ENCODE results near the gene IFTAP. TPM values are rescaled to one million over a fixed set of nuclear protein-coding genes. Genes with fewer than 3 reads are reported as not detected.

Gene IFTAP
- total RNA-seq, 1 donor from 2014 or later: 13.0 TPM

DNA sequence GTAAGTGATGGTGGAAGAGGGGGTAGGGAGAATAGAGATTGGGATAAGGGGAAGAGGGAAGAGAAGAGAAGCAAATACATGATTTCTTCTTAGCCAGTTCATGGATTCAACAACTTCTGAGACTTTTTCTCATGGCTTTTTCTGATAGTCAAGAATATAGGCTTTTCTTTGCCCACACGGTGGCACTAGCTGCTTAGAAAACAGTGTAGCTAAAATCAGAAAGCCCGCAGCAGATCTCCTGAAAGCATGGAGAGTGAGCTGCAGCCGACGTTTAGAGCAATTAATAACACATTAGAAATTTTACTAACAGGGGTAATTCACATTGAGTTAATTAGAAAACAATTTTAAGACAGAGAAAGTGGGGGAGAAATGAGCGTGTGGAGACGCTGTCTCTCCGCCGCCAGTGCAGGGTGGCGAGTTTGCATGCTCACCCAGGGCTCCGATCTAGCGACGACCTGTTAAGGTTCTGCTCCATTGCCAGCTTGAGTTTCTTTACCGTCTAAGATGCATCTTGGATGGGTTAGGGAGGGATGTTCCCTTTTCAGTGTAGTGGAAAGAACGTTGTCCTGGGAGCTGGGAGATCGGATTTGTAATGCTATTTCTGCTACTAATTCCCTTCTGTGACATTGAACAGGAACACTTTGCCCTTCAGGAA is 29.8 kb upstream of the IFTAP start:
- Histone ChIP-seq H3K9me3 (no peaks in the 10 kb centered on the region), H3K36me3 (no peaks in the 10 kb centered on the region), H3K4me1 (no peaks in the 10 kb centered on the region), H3K27me3 (no peaks in the 10 kb centered on the region), H3K4me3 (peak overlapping the region in 1 of 2 donors; percentile 32), H3K27ac (no peak overlapping the region)
- intact Hi-C loops (cut with DNase I): loop anchor here (10.0 kb wide), 1 partner anchor 100 kb away; no protein-coding TSS in a partner anchor
- TF ChIP-seq POLR2A (IDR thresholded peaks at IDR 0.05) (no peak), POLR2AphosphoS5 (IDR thresholded peaks at IDR 0.05; ENCODE audit: insufficient read depth in 1 of 2, low read depth in 1 of 2) (no peak)
- TF ChIP-seq, protein P1, sequence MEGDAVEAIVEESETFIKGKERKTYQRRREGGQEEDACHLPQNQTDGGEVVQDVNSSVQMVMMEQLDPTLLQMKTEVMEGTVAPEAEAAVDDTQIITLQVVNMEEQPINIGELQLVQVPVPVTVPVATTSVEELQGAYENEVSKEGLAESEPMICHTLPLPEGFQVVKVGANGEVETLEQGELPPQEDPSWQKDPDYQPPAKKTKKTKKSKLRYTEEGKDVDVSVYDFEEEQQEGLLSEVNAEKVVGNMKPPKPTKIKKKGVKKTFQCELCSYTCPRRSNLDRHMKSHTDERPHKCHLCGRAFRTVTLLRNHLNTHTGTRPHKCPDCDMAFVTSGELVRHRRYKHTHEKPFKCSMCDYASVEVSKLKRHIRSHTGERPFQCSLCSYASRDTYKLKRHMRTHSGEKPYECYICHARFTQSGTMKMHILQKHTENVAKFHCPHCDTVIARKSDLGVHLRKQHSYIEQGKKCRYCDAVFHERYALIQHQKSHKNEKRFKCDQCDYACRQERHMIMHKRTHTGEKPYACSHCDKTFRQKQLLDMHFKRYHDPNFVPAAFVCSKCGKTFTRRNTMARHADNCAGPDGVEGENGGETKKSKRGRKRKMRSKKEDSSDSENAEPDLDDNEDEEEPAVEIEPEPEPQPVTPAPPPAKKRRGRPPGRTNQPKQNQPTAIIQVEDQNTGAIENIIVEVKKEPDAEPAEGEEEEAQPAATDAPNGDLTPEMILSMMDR (IDR thresholded peaks at IDR 0.05): peak in 2 of 3 experiments; percentile 36 to 54
- DNase-seq (ENCODE audit: extremely low spot score in 2 of 2): no peak

DNA sequence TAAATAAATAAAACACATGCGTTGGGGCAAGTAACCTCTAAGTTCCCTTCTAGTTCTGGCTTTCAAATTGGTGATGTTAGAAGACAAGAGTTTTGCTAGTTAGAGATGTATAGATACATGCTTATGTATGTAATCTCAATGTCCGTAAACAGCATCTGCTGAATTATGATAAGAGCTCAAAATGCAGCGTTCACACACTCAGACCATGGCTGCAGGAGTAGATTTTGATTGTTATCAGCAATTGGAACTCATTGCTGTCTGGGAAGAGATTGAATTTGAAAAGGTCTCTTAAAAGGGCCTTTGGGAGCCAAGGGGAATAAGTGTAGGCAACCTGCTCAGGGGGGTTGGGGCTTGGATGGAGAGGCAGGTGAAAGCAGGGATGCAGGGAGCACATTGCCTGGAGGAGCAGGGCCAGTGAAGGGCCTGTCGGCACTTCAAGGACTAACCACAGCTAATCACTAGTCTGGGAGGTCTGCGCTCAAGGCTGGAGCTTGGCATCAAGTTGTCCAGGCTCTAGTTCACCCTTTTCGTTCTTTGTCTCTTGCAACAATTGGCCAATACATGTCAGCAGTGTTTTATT is 29.2 kb upstream of the IFTAP start:
- Histone ChIP-seq H3K9me3 (no peaks in the 10 kb centered on the region), H3K27ac (no peak overlapping the region), H3K4me3 (no peak overlapping the region), H3K4me1 (no peaks in the 10 kb centered on the region), H3K27me3 (no peaks in the 10 kb centered on the region), H3K36me3 (no peaks in the 10 kb centered on the region)
- no peak for TF ChIP-seq POLR2AphosphoS5 (IDR thresholded peaks at IDR 0.05; ENCODE audit: insufficient read depth in 1 of 2, low read depth in 1 of 2)
- TF ChIP-seq POLR2A (IDR thresholded peaks at IDR 0.05): no peak
- TF ChIP-seq, protein P1 (IDR thresholded peaks at IDR 0.05): no peak
- intact Hi-C loops (cut with DNase I): loop anchor here (10.0 kb wide), 1 partner anchor 100 kb away; no protein-coding TSS in a partner anchor
- no peak for DNase-seq (ENCODE audit: extremely low spot score in 2 of 2)

DNA sequence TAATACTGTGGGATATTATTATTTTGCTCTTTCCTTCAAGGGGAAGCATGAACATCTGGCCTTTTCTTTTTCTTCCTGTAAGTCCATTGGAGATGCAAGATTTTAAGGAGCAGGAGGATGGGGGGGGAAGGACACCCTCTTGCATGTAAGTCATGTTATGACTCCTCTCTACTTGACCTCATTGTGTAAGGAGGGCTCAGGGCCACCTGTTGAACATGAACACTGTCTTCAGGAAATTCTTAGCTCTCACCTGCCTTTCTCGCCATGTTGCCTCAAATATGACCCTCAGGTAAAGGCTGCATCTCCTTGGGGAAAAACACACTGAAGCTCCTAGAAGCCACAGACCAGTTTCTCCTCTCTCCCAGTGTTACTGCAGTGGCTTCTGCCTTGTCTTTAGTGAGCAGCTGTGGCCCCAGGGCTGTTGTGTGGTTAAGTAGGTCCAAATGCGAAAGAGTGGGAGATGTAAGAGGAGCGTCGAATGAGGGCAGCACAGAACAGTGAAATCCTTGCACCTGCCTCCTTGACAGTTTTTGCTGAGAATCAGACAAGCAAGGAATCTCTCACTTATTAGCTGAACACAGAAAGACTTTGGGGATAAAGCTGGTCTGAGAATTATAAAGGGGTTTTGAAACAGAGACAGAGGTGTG is 27.8 kb upstream of the IFTAP start:
- intact Hi-C loops (cut with DNase I): loop anchor here (10.0 kb wide), 1 partner anchor 98 kb away; no protein-coding TSS in a partner anchor
- Histone ChIP-seq H3K36me3 (no peaks in the 10 kb centered on the region), H3K4me1 (no peaks in the 10 kb centered on the region), H3K27ac (no peak overlapping the region), H3K9me3 (no peaks in the 10 kb centered on the region), H3K27me3 (no peaks in the 10 kb centered on the region), H3K4me3 (no peak overlapping the region)
- TF ChIP-seq POLR2A (IDR thresholded peaks at IDR 0.05) (no peak), POLR2AphosphoS5 (IDR thresholded peaks at IDR 0.05; ENCODE audit: insufficient read depth in 1 of 2, low read depth in 1 of 2) (no peak)
- TF ChIP-seq, protein P1 (IDR thresholded peaks at IDR 0.05): no peak
- no peak for DNase-seq (ENCODE audit: extremely low spot score in 2 of 2)

DNA sequence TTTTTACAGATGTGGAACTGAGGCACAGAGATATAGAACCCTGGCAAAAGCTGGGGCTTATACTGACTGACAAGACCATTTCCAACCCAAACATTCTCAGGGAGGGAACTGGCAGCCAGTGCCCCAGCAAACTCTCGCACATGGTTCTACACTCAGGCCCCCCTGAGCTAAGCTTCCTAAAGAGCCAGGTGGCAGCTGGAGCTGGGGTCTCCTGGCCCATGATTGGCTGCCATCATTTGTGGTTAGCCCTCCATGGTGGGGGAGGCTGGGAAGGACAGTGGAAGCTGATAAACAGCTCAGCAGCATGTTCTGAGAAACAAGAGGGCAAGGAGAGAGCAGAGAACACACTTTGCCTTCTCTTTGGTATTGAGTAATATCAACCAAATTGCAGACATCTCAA is 26.6 kb upstream of the IFTAP start, which contains the start of gene RAG1:
Gene RAG1, plus strand, starts transcription at position 314 of the 400 bp plus-strand sequence. CDS start 5,298 bp downstream, outside the sequence.
- TF ChIP-seq, protein P1 (IDR thresholded peaks at IDR 0.05): no peak
- TF ChIP-seq POLR2A (IDR thresholded peaks at IDR 0.05): no peak
- no peak for TF ChIP-seq POLR2AphosphoS5 (IDR thresholded peaks at IDR 0.05; ENCODE audit: insufficient read depth in 1 of 2, low read depth in 1 of 2)

More for the DNA sequence above, 26.6 kb upstream of the IFTAP start, which contains the start of gene RAG1:
- DNase-seq (ENCODE audit: extremely low spot score in 2 of 2): no peak
- no peaks in the 10 kb centered on the region for H3K36me3 ChIP-seq
- intact Hi-C loops (cut with DNase I): loop anchor here (10.0 kb wide), 1 partner anchor 97 kb away; no protein-coding TSS in a partner anchor
- H3K4me1 ChIP-seq: no peaks in the 10 kb centered on the region
- no peaks in the 10 kb centered on the region for H3K9me3 ChIP-seq
- H3K27ac ChIP-seq: no peak within 1 kb of the TSS
- H3K27me3 ChIP-seq: no peaks in the 10 kb centered on the region
- no peak within 1 kb of the TSS for H3K4me3 ChIP-seq
